ENCODE results near the gene R3HDM4.

R3HDM4 gene

GRCh38 chr19:929203-929890 lies 16.3 kb upstream of the R3HDM4 start:
- DNase-seq: no peak

DNA sequence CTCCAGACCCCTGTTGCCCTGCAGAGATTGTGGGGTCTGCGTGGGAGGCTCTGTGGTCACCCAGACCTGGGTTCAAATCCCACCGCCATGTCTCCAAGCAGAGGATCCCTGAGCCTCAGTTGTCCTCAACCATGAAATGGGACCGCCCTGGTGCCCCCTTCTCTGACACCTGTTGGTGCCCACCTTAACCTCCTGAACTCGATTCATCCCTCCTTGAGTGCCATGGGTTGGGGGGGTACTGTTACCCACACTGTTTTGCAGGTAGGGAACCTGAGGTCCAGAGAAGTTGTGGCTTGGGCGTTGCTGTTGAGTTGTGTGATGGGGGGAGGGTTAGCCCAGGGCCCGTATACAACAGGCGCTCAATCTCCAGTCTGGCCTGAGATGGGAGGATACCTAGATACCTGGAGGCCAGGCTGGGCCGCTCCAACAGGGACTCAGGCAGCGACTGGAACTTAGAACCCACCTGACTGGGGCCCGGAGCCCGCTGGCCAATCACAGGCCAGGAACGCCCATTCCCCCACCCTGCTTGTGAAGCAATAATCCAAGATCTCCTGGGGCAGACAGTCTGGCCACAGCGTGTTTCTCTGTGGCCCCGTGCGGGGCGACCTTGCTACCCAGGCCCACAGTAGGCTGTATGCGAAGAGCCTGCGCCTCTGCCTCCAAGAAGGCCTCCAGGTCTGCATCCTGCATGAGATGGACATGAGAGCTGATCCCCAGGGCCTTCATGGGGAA lies 15.6 kb upstream of the R3HDM4 start:
- no peak for DNase-seq

- no peak for DNase-seq
Measured at GRCh38 chr19:927780-928401, 14.9 kb upstream of the R3HDM4 start.

GRCh38 chr19:927351-927779 lies 14.3 kb upstream of the R3HDM4 start:
- no peak for DNase-seq

DNA sequence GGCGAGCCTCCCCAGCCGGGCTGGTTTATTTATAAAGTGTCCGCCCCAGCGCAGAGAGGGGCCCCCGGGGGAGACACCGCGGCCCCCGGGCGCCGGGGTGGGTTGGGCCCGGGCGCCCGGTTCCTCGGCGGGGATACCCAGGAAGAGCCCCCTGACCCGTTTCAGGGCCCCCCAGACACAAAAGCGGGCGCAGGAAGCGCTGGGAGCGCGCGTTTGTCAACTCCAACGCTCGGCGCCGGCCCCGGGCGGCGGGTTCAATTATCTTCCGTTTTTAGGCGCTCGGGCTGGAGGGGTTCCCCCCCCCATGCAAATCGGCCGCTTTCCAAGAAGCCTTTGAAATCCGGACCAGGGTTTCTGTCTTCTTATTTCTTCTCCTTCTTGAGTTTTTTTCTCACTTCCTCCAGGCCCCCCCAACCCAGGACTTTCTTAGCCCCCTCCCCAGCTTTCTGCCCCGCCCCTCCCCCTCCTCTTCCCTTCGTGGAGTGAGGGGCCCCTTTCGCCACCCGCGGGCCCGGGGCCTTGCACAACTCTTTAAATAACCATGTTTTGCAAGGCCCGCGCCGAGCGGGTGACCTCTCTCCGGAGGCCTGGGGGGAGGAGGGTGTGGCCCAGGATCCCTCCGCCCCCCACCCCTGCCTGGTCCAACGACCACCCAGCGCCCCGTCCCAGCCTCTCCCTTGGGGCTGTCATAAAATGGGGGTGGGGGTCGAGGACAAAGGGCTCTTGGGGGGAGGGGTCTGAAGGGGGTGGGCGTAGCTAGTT lies 13.8 kb upstream of the R3HDM4 start:
- no peak for DNase-seq

GRCh38 chr19:926323-926588 lies 13.2 kb upstream of the R3HDM4 start:
- DNase-seq: no peak

DNA sequence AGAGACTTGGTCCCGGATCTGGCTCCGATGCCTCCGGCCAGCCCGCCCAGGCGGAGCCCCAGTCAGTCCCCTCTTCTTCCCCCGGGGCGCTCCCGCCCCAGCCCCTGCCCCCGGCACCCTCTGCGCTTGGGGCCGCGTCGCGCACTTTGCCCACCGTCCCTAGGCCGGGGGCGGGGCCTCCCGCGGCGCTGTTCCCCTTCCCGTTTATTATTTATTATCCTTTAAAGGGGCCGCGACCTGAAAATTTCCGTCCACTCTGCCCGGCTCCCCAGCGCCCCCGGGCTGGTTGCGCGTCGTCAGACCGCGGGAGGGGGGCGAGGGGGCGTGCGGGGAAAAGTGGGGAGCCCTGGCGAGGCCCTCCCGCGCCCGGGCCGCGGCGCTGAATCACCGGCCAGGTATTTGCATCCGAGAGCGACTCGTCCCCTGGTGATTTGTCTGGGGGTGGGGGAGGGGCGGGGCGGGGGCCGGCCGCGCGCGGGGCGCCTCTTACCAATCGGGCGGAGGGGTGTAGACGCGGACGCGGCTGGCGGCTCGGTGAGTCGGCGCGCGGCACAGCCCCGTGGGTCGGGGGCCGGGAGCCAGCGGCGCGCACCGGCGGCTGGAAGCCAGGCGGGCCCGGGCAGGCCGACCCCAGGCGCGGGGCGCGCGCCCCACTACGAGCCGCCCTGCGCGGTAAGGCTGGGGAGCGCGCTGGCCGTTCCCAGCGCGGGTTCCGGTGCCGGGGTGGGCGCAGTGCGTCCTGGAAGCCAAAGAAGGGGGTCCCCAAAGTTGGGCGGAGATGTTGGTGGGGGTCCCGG lies 12.7 kb upstream of the R3HDM4 start, which contains the start of gene ARID3A:
Gene ARID3A, plus strand, starts transcription at position 510 of the 797 bp plus-strand sequence. CDS start 3,494 bp downstream, outside the sequence.
- peak; percentile 51 for DNase-seq

- DNase-seq: peak; percentile 51
Measured at GRCh38 chr19:925087-925525, 12.1 kb upstream of the R3HDM4 start.

DNA sequence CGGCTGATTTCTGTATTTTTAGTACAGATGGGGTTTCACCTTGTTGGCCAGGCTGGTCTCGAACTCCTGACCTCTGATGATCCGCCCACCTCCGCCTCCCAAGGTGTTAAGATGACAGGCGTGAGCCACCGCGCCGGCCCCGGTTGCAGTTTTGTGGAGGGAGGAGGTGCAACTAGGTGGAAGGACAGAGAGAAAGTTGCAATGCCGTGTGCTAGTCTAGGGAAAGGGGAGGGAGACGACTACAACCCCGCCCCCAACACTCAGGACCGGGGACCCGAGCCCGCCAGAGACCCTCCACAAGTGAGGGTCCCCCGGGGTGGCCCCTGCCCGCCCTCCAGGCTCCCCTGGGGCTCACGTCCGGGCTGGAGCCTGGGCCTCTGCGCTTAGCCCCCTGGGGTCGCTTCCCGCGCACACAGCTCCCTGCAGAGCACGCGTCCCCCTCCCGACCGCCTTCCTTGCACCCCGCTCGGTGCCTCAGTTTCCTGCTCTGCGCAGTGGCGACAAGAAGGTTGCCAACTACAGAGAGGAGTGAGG lies 11.6 kb upstream of the R3HDM4 start:
- no peak for DNase-seq

GRCh38 chr19:920051-920864 lies 7.2 kb upstream of the R3HDM4 start:
- DNase-seq: peak; percentile 20

- DNase-seq: no peak
Measured at GRCh38 chr19:919199-920050, 6.4 kb upstream of the R3HDM4 start.

DNA sequence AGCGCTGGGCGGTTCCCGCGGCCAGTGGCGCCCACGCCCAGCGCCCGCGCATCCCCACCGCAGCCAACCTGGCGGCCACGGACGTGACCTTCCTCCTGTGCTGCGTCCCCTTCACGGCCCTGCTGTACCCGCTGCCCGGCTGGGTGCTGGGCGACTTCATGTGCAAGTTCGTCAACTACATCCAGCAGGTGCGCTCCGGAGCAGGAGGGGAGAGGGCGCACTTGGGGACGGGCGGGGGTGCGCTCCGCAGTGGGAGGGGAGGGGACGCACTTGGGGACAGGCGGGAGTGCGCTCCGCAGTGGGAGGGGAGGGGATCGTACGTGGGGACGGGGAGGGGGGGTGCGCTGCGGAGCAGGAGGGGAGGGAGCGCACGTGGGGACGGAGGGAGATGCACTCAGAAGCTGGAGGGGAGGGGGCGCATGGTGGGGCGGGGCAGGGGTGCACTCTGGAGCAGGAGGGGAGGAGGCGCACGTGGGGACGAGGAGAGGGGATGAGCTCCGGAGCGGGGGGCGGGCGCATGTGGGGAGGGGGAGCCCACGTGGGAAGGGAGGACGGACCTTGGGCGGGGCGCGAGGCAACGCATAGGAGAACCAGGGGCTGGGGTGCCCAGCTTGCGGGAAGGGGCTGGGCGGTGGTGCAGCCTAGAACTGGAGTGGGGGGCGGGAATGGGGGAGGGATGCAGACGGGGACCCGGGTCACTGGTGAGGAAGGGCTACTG lies 5.6 kb upstream of the R3HDM4 start:
- DNase-seq: no peak

GRCh38 chr19:918152-918437 lies 5.1 kb upstream of the R3HDM4 start:
- DNase-seq: no peak

- DNase-seq: peak; percentile 61
Measured at GRCh38 chr19:917323-918151, 4.5 kb upstream of the R3HDM4 start, which contains the start of gene KISS1R. Gene KISS1R, plus strand, starts transcription at chr19:917333. Its CDS starts 170 bp downstream, at chr19:917503.

GRCh38 chr19:916645-917322 lies 3.8 kb upstream of the R3HDM4 start:
- DNase-seq: no peak

GRCh38 chr19:912181-913079 lies 589 bp downstream of the R3HDM4 start:
- no peak for DNase-seq
